ENCODE measurements around the gene COX6A2. TPM values are rescaled to one million over a fixed set of nuclear protein-coding genes. Genes with fewer than 3 reads are reported as not detected.

Gene COX6A2
- total RNA-seq, 4 donors from 2014 or later = 597 to 1,192 (median 930) TPM

GRCh38 chr16:31400191-31400590, 28.0 kb downstream of the COX6A2 start:
- in situ Hi-C loops (cut with MboI; ENCODE audit: low sequenced_read_pairs in 4 of 4) (loop anchor here in 1 of 4 donors (25.0 kb wide), 1 partner anchor 188 kb away; the partner anchor contains the start of genes PYCARD, PYDC1 and TRIM72), intact Hi-C loops (cut with DNase I; ENCODE audit: low total_unique reads) (no loop called here)
- H3K36me3 ChIP-seq = no peaks in the 10 kb centered on the region
- ATAC-seq (no peak), DNase-seq (no peak)
- no peaks in the 10 kb centered on the region for H3K27me3 ChIP-seq
- no peak overlapping the region for H3K4me3 ChIP-seq
- TF ChIP-seq CTCF (IDR thresholded peaks at IDR 0.05 in 4 of 5, conservative IDR thresholded peaks at IDR 0.05 in 1 of 5) (no peak), POLR2A (IDR thresholded peaks at IDR 0.05) (no peak)
- no peaks in the 10 kb centered on the region for H3K9me3 ChIP-seq
- H3K4me1 ChIP-seq = no peaks in the 10 kb centered on the region
- H3K27ac ChIP-seq = no peak overlapping the region

GRCh38 chr16:31397701-31398100, 30.5 kb downstream of the COX6A2 start:
- ATAC-seq (no peak), DNase-seq (no peak)
- intact Hi-C loops (cut with DNase I; ENCODE audit: low total_unique reads) (no loop called here), in situ Hi-C loops (cut with MboI; ENCODE audit: low sequenced_read_pairs in 4 of 4) (no loop called here)
- no peak overlapping the region for H3K27ac ChIP-seq
- no peak for TF ChIP-seq CTCF (IDR thresholded peaks at IDR 0.05 in 4 of 5, conservative IDR thresholded peaks at IDR 0.05 in 1 of 5)
- TF ChIP-seq POLR2A (IDR thresholded peaks at IDR 0.05) = no peak
- no peaks in the 10 kb centered on the region for H3K36me3 ChIP-seq
- no peak overlapping the region for H3K4me3 ChIP-seq
- H3K4me1 ChIP-seq = no peaks in the 10 kb centered on the region
- no peaks in the 10 kb centered on the region for H3K27me3 ChIP-seq
- no peaks in the 10 kb centered on the region for H3K9me3 ChIP-seq

- H3K4me1 ChIP-seq = no peaks in the 10 kb centered on the region
- intact Hi-C loops (cut with DNase I; ENCODE audit: low total_unique reads) (no loop called here), in situ Hi-C loops (cut with MboI; ENCODE audit: low sequenced_read_pairs in 4 of 4) (no loop called here)
- DNase-seq (no peak), ATAC-seq (no peak)
- no peaks in the 10 kb centered on the region for H3K9me3 ChIP-seq
- no peak overlapping the region for H3K4me3 ChIP-seq
- no peaks in the 10 kb centered on the region for H3K27me3 ChIP-seq
- no peaks in the 10 kb centered on the region for H3K36me3 ChIP-seq
- TF ChIP-seq POLR2A (IDR thresholded peaks at IDR 0.05) (no peak), CTCF (IDR thresholded peaks at IDR 0.05 in 4 of 5, conservative IDR thresholded peaks at IDR 0.05 in 1 of 5) (no peak)
- H3K27ac ChIP-seq = no peak overlapping the region
Measured at GRCh38 chr16:31397096-31397660, 31.0 kb downstream of the COX6A2 start.

GRCh38 chr16:31395647-31396046, 32.5 kb downstream of the COX6A2 start:
- no peaks in the 10 kb centered on the region for H3K36me3 ChIP-seq
- H3K4me1 ChIP-seq = no peaks in the 10 kb centered on the region
- TF ChIP-seq POLR2A (IDR thresholded peaks at IDR 0.05) (no peak), CTCF (IDR thresholded peaks at IDR 0.05 in 4 of 5, conservative IDR thresholded peaks at IDR 0.05 in 1 of 5) (no peak)
- no peaks in the 10 kb centered on the region for H3K9me3 ChIP-seq
- intact Hi-C loops (cut with DNase I; ENCODE audit: low total_unique reads) = no loop called here
- ATAC-seq (no peak), DNase-seq (no peak)
- no peak overlapping the region for H3K27ac ChIP-seq
- no peaks in the 10 kb centered on the region for H3K27me3 ChIP-seq
- in situ Hi-C loops (cut with MboI; ENCODE audit: low sequenced_read_pairs in 4 of 4) = no loop called here
- no peak overlapping the region for H3K4me3 ChIP-seq

- Histone ChIP-seq H3K9me3 (no peaks in the 10 kb centered on the region), H3K4me3 (no peak within 1 kb of the TSS), H3K27ac (no peak within 1 kb of the TSS), H3K27me3 (no peaks in the 10 kb centered on the region), H3K36me3 (no peaks in the 10 kb centered on the region), H3K4me1 (no peaks in the 10 kb centered on the region)
- ATAC-seq (no peak), DNase-seq (no peak)
- in situ Hi-C loops (cut with MboI; ENCODE audit: low sequenced_read_pairs in 4 of 4) = no loop called here
- no peak for TF ChIP-seq POLR2A (IDR thresholded peaks at IDR 0.05)
- TF ChIP-seq CTCF (IDR thresholded peaks at IDR 0.05 in 4 of 5, conservative IDR thresholded peaks at IDR 0.05 in 1 of 5) = no peak
- intact Hi-C loops (cut with DNase I; ENCODE audit: low total_unique reads) = no loop called here
Measured at GRCh38 chr16:31393056-31393455, 35.1 kb downstream of the COX6A2 start, which contains the start of gene ITGAD. ITGAD (plus strand) TSS chr16:31393335; CDS start chr16:31393361, 26 bp downstream.
